Fibroblast of lung (primary cell): ENCODE data around the gene GH1. TPM values are rescaled to one million over a fixed set of nuclear protein-coding genes. Genes with fewer than 3 reads are reported as not detected.
"Not testable (repeated sequence)": the region's sequence is repeated elsewhere in the genome, so short reads cannot be mapped to it uniquely, and the experiment has no call there.

Source experiments
- DNase-seq, 2 donors: peaks; one replicate each; pipeline versions ENCODE4 v3.0.0 to v3.0.0-alpha.2; 2010; ENCODE audit warnings: low read depth in 2 of 2
- H2AFZ ChIP-seq: 2 replicates; pipeline ENCODE4 v1.5.1; 2012; ENCODE audit warnings: low read length, control low read depth, inconsistent platforms
- H3K27ac ChIP-seq: 2 replicates; pipeline ENCODE4 v1.5.1; 2011; ENCODE audit warnings: low read length, control low read depth; ENCODE audit not compliant: insufficient read depth
- H3K27me3 ChIP-seq: 2 replicates; pipeline ENCODE4 v1.5.1; 2011; ENCODE audit warnings: mild to moderate bottlenecking, low read length; ENCODE audit not compliant: control insufficient read depth, insufficient read depth
- H3K36me3 ChIP-seq: 2 replicates; pipeline ENCODE4 v1.5.1; 2011; ENCODE audit warnings: low read length; ENCODE audit not compliant: control insufficient read depth, insufficient read depth
- H3K4me1 ChIP-seq: 2 replicates; pipeline ENCODE4 v1.5.1; 2011; ENCODE audit warnings: low read length; ENCODE audit not compliant: control insufficient read depth, insufficient read depth; ENCODE audit errors: extremely low read depth
- H3K4me2 ChIP-seq: 2 replicates; pipeline ENCODE4 v1.5.1; 2011; ENCODE audit warnings: low read length, control low read depth; ENCODE audit not compliant: insufficient read depth; ENCODE audit errors: extremely low read depth
- H3K4me3 ChIP-seq, 4 experiments: fragments of 200-600 bp in 1 of 4; sonication (generic) in 1 of 4; replicated peaks in 1 of 4; 2 replicates each; pipeline ENCODE4 v1.5.1; 2011 to 2016; ENCODE audit warnings: low read length in 4 of 4, low read depth in 3 of 4, mild to moderate bottlenecking in 3 of 4, control low read depth in 2 of 4, inconsistent platforms in 1 of 4, mixed read lengths in 1 of 4; ENCODE audit not compliant: insufficient read depth in 1 of 4; ENCODE audit errors: control extremely low read depth in 1 of 4
- H3K79me2 ChIP-seq: 2 replicates; pipeline ENCODE4 v1.5.1; 2012; ENCODE audit warnings: mild to moderate bottlenecking, low read length, inconsistent platforms; ENCODE audit not compliant: control insufficient read depth, insufficient read depth
- H3K9ac ChIP-seq: 2 replicates; pipeline ENCODE4 v1.5.1; 2011; ENCODE audit warnings: mild to moderate bottlenecking, low read length, control low read depth; ENCODE audit not compliant: insufficient read depth
- H3K9me3 ChIP-seq: 2 replicates; pipeline ENCODE4 v1.5.1; 2012; ENCODE audit warnings: low read depth, low read length; ENCODE audit not compliant: control insufficient read depth, insufficient read depth
- H4K20me1 ChIP-seq: 2 replicates; pipeline ENCODE4 v1.5.1; 2011; ENCODE audit warnings: low read length; ENCODE audit not compliant: control insufficient read depth, insufficient read depth; ENCODE audit errors: extremely low read depth
- EZH2 ChIP-seq: IDR thresholded peaks from 2 replicates; pipeline ENCODE4 v1.5.1; 2012; ENCODE audit warnings: low read length, control low read depth, mild to moderate bottlenecking; ENCODE audit errors: missing control alignments
- polyA plus RNA-seq, 2 donors: library from polyadenylated mRNA; depleted of rRNA in 1 of 2; stranded (reverse) in 1 of 2; unstranded in 1 of 2; fragments of >200 nt; gene quantifications; 2 replicates each; pipeline ENCODE4 v1.2.1, GENCODE V29; 2011 to 2012; ENCODE audit warnings: missing spikeins in 1 of 2
- total RNA-seq: library from RNA; depleted of rRNA; stranded (reverse); fragments of >200 nt; gene quantifications from 2 replicates; pipeline ENCODE4 v1.2.1, GENCODE V29; 2014
- TF ChIP-seq, protein P1 (sequence below), 2 donors: IDR thresholded peaks in 1 of 2; conservative IDR thresholded peaks in 1 of 2; 1 replicate in 1 of 2; 2 replicates in 1 of 2; pipeline ENCODE4 v1.5.1; 2011 to 2012; ENCODE audit warnings: low read length in 2 of 2, control low read depth in 1 of 2, inconsistent platforms in 1 of 2, low read depth in 1 of 2, mild to moderate bottlenecking in 1 of 2

GH1 gene
- total and polyA plus RNA-seq, 2 donors (not counting 1 experiment from before 2014, with no cell fraction given): not detected

DNA sequence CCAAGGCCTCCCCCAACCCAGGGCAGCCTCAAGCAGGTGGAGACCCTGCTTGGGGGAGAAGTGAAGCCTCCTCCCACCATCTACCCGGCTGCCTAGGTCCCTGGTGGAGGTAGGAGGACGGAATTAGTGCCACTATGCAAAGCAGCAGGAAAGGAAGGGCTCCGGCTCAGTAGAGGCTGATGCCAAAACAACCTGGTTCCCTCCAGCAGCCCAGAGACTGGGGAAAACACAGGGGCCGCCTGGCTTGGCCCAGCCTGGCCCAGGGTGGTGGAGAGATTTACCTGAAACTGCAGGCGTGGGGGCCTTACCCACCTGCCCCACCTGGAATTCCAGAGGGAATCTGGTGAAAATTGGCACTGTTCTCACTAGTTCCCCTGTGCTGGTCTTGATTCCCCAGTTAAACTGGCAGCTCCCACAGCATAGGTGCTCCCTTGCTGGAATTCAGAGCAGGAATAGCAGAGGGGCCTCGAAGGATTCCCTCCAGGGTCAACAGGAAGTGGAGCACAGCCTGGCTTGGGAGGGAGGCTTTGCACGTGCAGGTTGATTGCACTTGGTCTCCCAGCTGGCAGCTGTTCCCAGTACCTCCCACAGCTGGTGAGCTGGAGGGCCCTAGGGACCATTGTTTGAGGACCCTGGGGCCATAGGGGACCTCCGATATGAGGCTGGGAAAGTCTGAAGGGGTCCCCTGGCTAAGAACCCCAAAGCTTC is 9.0 kb upstream of the GH1 start:
- no peak overlapping the region for H2AFZ ChIP-seq
- no peak for TF ChIP-seq EZH2
- TF ChIP-seq, protein P1, sequence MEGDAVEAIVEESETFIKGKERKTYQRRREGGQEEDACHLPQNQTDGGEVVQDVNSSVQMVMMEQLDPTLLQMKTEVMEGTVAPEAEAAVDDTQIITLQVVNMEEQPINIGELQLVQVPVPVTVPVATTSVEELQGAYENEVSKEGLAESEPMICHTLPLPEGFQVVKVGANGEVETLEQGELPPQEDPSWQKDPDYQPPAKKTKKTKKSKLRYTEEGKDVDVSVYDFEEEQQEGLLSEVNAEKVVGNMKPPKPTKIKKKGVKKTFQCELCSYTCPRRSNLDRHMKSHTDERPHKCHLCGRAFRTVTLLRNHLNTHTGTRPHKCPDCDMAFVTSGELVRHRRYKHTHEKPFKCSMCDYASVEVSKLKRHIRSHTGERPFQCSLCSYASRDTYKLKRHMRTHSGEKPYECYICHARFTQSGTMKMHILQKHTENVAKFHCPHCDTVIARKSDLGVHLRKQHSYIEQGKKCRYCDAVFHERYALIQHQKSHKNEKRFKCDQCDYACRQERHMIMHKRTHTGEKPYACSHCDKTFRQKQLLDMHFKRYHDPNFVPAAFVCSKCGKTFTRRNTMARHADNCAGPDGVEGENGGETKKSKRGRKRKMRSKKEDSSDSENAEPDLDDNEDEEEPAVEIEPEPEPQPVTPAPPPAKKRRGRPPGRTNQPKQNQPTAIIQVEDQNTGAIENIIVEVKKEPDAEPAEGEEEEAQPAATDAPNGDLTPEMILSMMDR (conservative IDR thresholded peaks at IDR 0.05 in 1 of 2, IDR thresholded peaks at IDR 0.05 in 1 of 2; ENCODE audit: low read depth in 1 of 2, low read length in 2 of 2): no peak
- H3K36me3 ChIP-seq: no peaks in the 10 kb centered on the region
- DNase-seq: no peak
- no peaks in the 10 kb centered on the region for H4K20me1 ChIP-seq
- H3K79me2 ChIP-seq: no peaks in the 10 kb centered on the region
- no peak overlapping the region for H3K9ac ChIP-seq
- H3K27ac ChIP-seq: no peak overlapping the region
- H3K4me1 ChIP-seq: no peaks in the 10 kb centered on the region
- no peak overlapping the region for H3K4me2 ChIP-seq
- no peaks in the 10 kb centered on the region for H3K9me3 ChIP-seq
- no peak overlapping the region for H3K4me3 ChIP-seq
- peaks cover 5% of the 10 kb centered on the region for H3K27me3 ChIP-seq

GRCh38 chr17:63926164-63926563 is 7.5 kb upstream of the GH1 start:
- Histone ChIP-seq H4K20me1 (no peaks in the 10 kb centered on the region), H3K36me3 (no peaks in the 10 kb centered on the region), H3K79me2 (no peaks in the 10 kb centered on the region), H3K4me2 (no peak overlapping the region), H3K9ac (no peak overlapping the region), H3K27me3 (peaks cover 5% of the 10 kb centered on the region), H3K9me3 (no peaks in the 10 kb centered on the region), H3K27ac (no peak overlapping the region), H2AFZ (no peak overlapping the region), H3K4me1 (no peaks in the 10 kb centered on the region), H3K4me3 (no peak overlapping the region)
- no peak for DNase-seq
- TF ChIP-seq, protein P1 (conservative IDR thresholded peaks at IDR 0.05 in 1 of 2, IDR thresholded peaks at IDR 0.05 in 1 of 2; ENCODE audit: low read depth in 1 of 2, low read length in 2 of 2): no peak
- TF ChIP-seq EZH2: no peak

DNA sequence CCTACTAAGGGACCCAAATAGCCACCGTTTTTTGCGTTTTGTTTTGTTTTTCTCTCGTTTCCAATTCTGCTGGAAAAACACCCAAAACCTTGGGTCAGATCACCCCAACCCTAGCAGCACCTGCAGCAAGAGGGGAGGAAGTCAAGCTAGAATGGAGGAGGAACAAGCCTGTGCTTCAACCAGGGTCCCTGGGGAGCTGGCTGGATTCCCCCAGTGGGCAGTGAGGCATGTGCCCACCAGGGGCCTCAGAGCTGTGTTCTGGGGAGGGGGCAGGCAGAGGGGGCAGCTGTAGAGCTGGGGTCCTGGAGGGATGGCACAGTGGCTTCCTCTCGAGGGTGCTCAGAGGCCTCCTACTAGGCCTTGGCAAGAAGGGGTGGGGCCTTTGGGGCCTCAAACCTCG is 7.0 kb upstream of the GH1 start:
- DNase-seq: no peak
- H2AFZ ChIP-seq: no peak overlapping the region
- H3K79me2 ChIP-seq: no peaks in the 10 kb centered on the region
- H3K4me2 ChIP-seq: no peak overlapping the region
- no peak overlapping the region for H3K4me3 ChIP-seq
- no peak overlapping the region for H3K9ac ChIP-seq
- peaks cover 6% of the 10 kb centered on the region for H3K27me3 ChIP-seq
- no peaks in the 10 kb centered on the region for H3K9me3 ChIP-seq
- no peaks in the 10 kb centered on the region for H4K20me1 ChIP-seq
- no peaks in the 10 kb centered on the region for H3K4me1 ChIP-seq
- H3K27ac ChIP-seq: no peak overlapping the region
- no peaks in the 10 kb centered on the region for H3K36me3 ChIP-seq
- TF ChIP-seq, protein P1 (conservative IDR thresholded peaks at IDR 0.05 in 1 of 2, IDR thresholded peaks at IDR 0.05 in 1 of 2; ENCODE audit: low read depth in 1 of 2, low read length in 2 of 2): no peak
- TF ChIP-seq EZH2: no peak

DNA sequence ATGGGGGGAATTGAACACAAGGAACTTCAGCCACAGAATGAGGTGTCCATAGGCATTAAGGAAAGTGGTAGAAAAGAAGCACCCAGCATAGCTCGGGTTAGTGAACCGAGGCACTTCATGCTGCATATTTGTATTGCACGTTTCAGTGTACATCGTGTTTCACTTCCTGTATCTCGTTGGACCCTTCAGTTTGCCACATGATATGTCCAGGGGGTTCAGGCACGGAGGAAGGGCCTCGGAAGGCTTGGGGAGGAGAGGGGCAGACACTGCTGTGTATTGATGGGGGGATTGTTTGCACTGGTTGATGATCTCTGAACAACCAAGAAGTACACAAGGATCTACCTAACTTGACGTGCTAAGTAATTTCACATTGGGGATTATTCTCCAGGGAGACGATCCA is 3.8 kb upstream of the GH1 start:
- H4K20me1 ChIP-seq, H3K4me3 ChIP-seq, H3K79me2 ChIP-seq, H3K9me3 ChIP-seq, H2AFZ ChIP-seq, H3K36me3 ChIP-seq, H3K4me1 ChIP-seq, H3K27me3 ChIP-seq, DNase-seq, H3K4me2 ChIP-seq, H3K27ac ChIP-seq, H3K9ac ChIP-seq: not testable (repeated sequence)

DNA sequence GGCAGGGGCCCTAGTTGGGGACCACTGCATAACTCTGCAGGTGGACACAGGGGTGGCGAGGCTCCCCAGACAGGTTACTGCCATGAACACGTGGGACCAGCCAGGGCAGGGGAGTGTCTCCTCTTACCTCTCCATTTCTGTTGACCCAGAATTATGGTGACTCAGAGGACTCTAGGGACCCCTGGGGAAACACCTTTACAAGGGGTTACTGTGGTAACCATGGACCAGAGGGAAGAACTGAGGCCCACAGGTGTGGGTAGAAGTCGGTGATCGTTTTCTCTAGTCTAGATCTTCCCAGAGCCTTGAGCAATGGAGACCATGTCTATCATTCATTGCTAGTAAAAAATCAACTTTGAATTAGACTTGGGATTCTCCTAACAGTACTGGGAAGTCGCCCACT is 2.1 kb upstream of the GH1 start:
- not testable (repeated sequence) for H3K27ac ChIP-seq, H3K9me3 ChIP-seq, H3K79me2 ChIP-seq, H4K20me1 ChIP-seq, H2AFZ ChIP-seq, H3K27me3 ChIP-seq, H3K4me3 ChIP-seq, H3K4me1 ChIP-seq, H3K36me3 ChIP-seq, DNase-seq, H3K4me2 ChIP-seq, H3K9ac ChIP-seq
